B cell (primary cell): ENCODE results near the gene NBPF1. TPM values are rescaled to one million over a fixed set of nuclear protein-coding genes. Genes with fewer than 3 reads are reported as not detected.
"Not testable (repeated sequence)": the region's sequence is repeated elsewhere in the genome, so short reads cannot be mapped to it uniquely, and the experiment has no call there.

ENCODE experiments used
- ATAC-seq: fragments of 200-7000 bp; cut with Tn5 transposase; one replicate; pipeline ENCODE4 v1.10.0; 2021; ENCODE audit warnings: low read depth, mild to moderate bottlenecking, moderate number of reproducible peaks, moderate library complexity
- CTCF ChIA-PET: fragments of 350-600 bp; sonication (Branson Sonifier 250); formaldehyde crosslinking; loops from one replicate; lab custom pipeline; 2021; ENCODE audit warnings: antibody characterized with exemption, inconsistent platforms; lab: Charles Lee
- POLR2A ChIA-PET: fragments of 350-600 bp; sonication (Branson Sonifier 250); formaldehyde crosslinking; loops from one replicate; lab custom pipeline; 2021; ENCODE audit warnings: antibody characterized with exemption; lab: Charles Lee
- DNase-seq: peaks from one replicate; pipeline ENCODE4 v3.0.0; 2013
- H2AFZ ChIP-seq: 2 replicates; pipeline ENCODE4 v1.6.1; 2012; ENCODE audit warnings: mild to moderate bottlenecking, low read depth, low read length; ENCODE audit not compliant: insufficient read depth, poor library complexity, severe bottlenecking
- H3K27ac ChIP-seq, 2 donors: 1 replicate in 1 of 2; 2 replicates in 1 of 2; pipeline ENCODE4 v1.5.1; 2012 to 2013; ENCODE audit warnings: low read length in 2 of 2, mild to moderate bottlenecking in 2 of 2, moderate library complexity in 1 of 2
- H3K27me3 ChIP-seq, 4 experiments: fragments of 200-600 bp in 1 of 4; sonication (generic) in 1 of 4; replicated peaks in 1 of 4; 1 replicate in 2 of 4; 2 replicates in 2 of 4; pipeline versions ENCODE4 v1.6.1 to v1.7.0; 2013 to 2016; ENCODE audit warnings: low read length in 3 of 4, mild to moderate bottlenecking in 2 of 4, mixed read lengths in 1 of 4, moderate library complexity in 1 of 4; ENCODE audit not compliant: insufficient read depth in 4 of 4, control insufficient read depth in 3 of 4; ENCODE audit errors: control extremely low read depth in 1 of 4
- H3K36me3 ChIP-seq, 2 experiments: replicated peaks in 1 of 2; 1 replicate in 1 of 2; 2 replicates in 1 of 2; pipeline versions ENCODE4 v1.6.1 to v1.7.1; 2013; ENCODE audit warnings: low read length in 1 of 2; ENCODE audit not compliant: insufficient read depth in 2 of 2, control insufficient read depth in 1 of 2; ENCODE audit errors: control extremely low read depth in 1 of 2, extremely low read depth in 1 of 2
- H3K4me1 ChIP-seq, 2 donors: fragments of 200-600 bp in 1 of 2; sonication (generic) in 1 of 2; 1 replicate in 1 of 2; 2 replicates in 1 of 2; pipeline versions ENCODE4 v1.5.1 to v1.6.1; 2013 to 2017; ENCODE audit warnings: low read length in 2 of 2; ENCODE audit not compliant: control insufficient read depth in 2 of 2, insufficient read depth in 2 of 2
- H3K4me2 ChIP-seq: replicated peaks from 2 replicates; pipeline ENCODE3; 2012; ENCODE audit warnings: mild to moderate bottlenecking, low read depth, low read length; ENCODE audit not compliant: poor library complexity, severe bottlenecking
- H3K4me3 ChIP-seq, 5 experiments: fragments of 200-600 bp in 1 of 5; sonication (generic) in 1 of 5; 1 replicate in 3 of 5; 2 replicates in 2 of 5; pipeline versions ENCODE4 v1.5.1 to v1.7.0; 2011 to 2016; ENCODE audit warnings: low read length in 4 of 5, mild to moderate bottlenecking in 4 of 5, low read depth in 2 of 5, control low read depth in 1 of 5, moderate library complexity in 1 of 5; ENCODE audit not compliant: insufficient read depth in 1 of 5; ENCODE audit errors: control extremely low read depth in 1 of 5, extremely low read depth in 1 of 5
- H3K79me2 ChIP-seq: fragments of 200-600 bp; sonication (generic); one replicate; pipeline ENCODE4 v1.6.0; 2016; ENCODE audit warnings: low read length; ENCODE audit not compliant: control insufficient read depth, insufficient read depth
- H3K9ac ChIP-seq: fragments of 200-600 bp; sonication (generic); 2 replicates; pipeline ENCODE4 v1.6.1; 2017; ENCODE audit warnings: mild to moderate bottlenecking, low read length, moderate library complexity
- H3K9me3 ChIP-seq, 3 donors: one replicate each; pipeline versions ENCODE4 v1.6.1 to v1.7.1; 2013; ENCODE audit warnings: low read length in 2 of 3; ENCODE audit not compliant: control insufficient read depth in 2 of 3, insufficient read depth in 1 of 3; ENCODE audit errors: control extremely low read depth in 1 of 3
- H4K20me1 ChIP-seq: 2 replicates; pipeline ENCODE4 v1.6.0; 2012; ENCODE audit warnings: mild to moderate bottlenecking, low read length; ENCODE audit not compliant: insufficient read depth, control insufficient read depth, poor library complexity, severe bottlenecking
- H3K27ac Mint-ChIP-seq: one replicate; pipeline ENCODE4 v1.8.0; 2021; ENCODE audit warnings: mixed read lengths
- H3K27me3 Mint-ChIP-seq: one replicate; pipeline ENCODE4 v1.8.0; 2021; ENCODE audit warnings: mixed read lengths
- H3K4me1 Mint-ChIP-seq: one replicate; pipeline ENCODE4 v1.8.0; 2021; ENCODE audit warnings: mixed read lengths
- H3K4me3 Mint-ChIP-seq: one replicate; pipeline ENCODE4 v1.8.0; 2021; ENCODE audit warnings: mixed read lengths
- H3K9me3 Mint-ChIP-seq: one replicate; pipeline ENCODE4 v1.8.0; 2022; ENCODE audit warnings: mixed read lengths; ENCODE audit not compliant: insufficient read depth
- WGBS: methylation state at CpG from one replicate; pipeline ENCODE4 v1.1.5; 2013; ENCODE audit warnings: missing lambda C conversion rate; ENCODE audit not compliant: insufficient coverage; 5-methylcytosine and 5-hydroxymethylcytosine counted together
- intact Hi-C: fragments of 100-400 bp; cut with micrococcal nuclease; formaldehyde crosslinking; loops from one replicate; pipeline ENCODE4 v1.10.0; 2022
- polyA plus RNA-seq: library from polyadenylated mRNA; depleted of rRNA; stranded (reverse); fragments of >200 nt; gene quantifications from 2 replicates; pipeline ENCODE4 v1.2.3, GENCODE V29; 2012
- total RNA-seq, 2 donors: library from RNA; stranded (reverse); fragments of 120-200 nt in 1 of 2; gene quantifications; 1 replicate in 1 of 2; 2 replicates in 1 of 2; pipeline versions ENCODE4 v1.2.3 to v1.2.4, GENCODE V29; 2013 to 2022

Gene NBPF1
- total and polyA plus RNA-seq, 2 donors (not counting 1 experiment from before 2014, with no cell fraction given), result 19.1 to 66.3 TPM

- H3K27ac ChIP-seq, DNase-seq, H3K9me3 Mint-ChIP-seq, H3K4me3 Mint-ChIP-seq, H3K4me1 Mint-ChIP-seq, ATAC-seq, CTCF ChIA-PET, H3K27ac Mint-ChIP-seq, H3K9me3 ChIP-seq, POLR2A ChIA-PET, H3K4me3 ChIP-seq, H3K79me2 ChIP-seq, intact Hi-C loops, H3K9ac ChIP-seq, H3K27me3 ChIP-seq, H3K4me2 ChIP-seq, H3K27me3 Mint-ChIP-seq, H3K4me1 ChIP-seq, H2AFZ ChIP-seq: not testable (repeated sequence)
- WGBS, result 100% methylated on average over 1 of the region's 2 CpGs
- peaks cover 0 to 34% of the 10 kb centered on the region in 2 experiments for H3K36me3 ChIP-seq
- peaks cover 11% of the 10 kb centered on the region for H4K20me1 ChIP-seq
Measured at GRCh38 chr1:16604514-16605212, 8.7 kb downstream of the NBPF1 start.

GRCh38 chr1:16603623-16604022 is 9.7 kb downstream of the NBPF1 start:
- H2AFZ ChIP-seq, H3K4me3 ChIP-seq, ATAC-seq, H3K9me3 Mint-ChIP-seq, H3K4me3 Mint-ChIP-seq, intact Hi-C loops, H3K4me1 Mint-ChIP-seq, H3K27me3 Mint-ChIP-seq, H3K79me2 ChIP-seq, H3K9ac ChIP-seq, H3K27me3 ChIP-seq, H3K4me1 ChIP-seq, POLR2A ChIA-PET, DNase-seq, H3K4me2 ChIP-seq, H3K9me3 ChIP-seq, H3K27ac ChIP-seq, H3K27ac Mint-ChIP-seq, H4K20me1 ChIP-seq: not testable (repeated sequence)
- H3K36me3 ChIP-seq, result peaks cover 0 to 34% of the 10 kb centered on the region in 2 experiments
- CTCF ChIA-PET, result interaction anchor here (0.9 kb wide), 1 partner anchor 8 kb away, joined by 3 read pairs; no protein-coding TSS in a partner anchor
- no CpG with 5 or more reads among the region's 2 CpGs for WGBS

GRCh38 chr1:16602336-16603011 is 10.9 kb downstream of the NBPF1 start:
- H3K27ac Mint-ChIP-seq, H3K27me3 Mint-ChIP-seq, DNase-seq, H3K9me3 Mint-ChIP-seq, H4K20me1 ChIP-seq, H3K4me3 ChIP-seq, H3K79me2 ChIP-seq, POLR2A ChIA-PET, H3K9me3 ChIP-seq, H3K4me3 Mint-ChIP-seq, H3K27me3 ChIP-seq, H3K4me1 ChIP-seq, H3K27ac ChIP-seq, H3K4me2 ChIP-seq, H3K9ac ChIP-seq, H3K4me1 Mint-ChIP-seq, H2AFZ ChIP-seq, intact Hi-C loops, ATAC-seq: not testable (repeated sequence)
- WGBS, result no CpG with 5 or more reads among the region's 5 CpGs
- CTCF ChIA-PET, result interaction anchor here (0.8 to 1.5 kb wide), 2 partner anchors 19 to 349 kb away, joined by 3 read pairs; no protein-coding TSS in a partner anchor
- H3K36me3 ChIP-seq, result peaks cover 0 to 24% of the 10 kb centered on the region in 2 experiments
